Glomerular endothelial cell (primary cell): Measurements from ENCODE around the gene ADGRL3. TPM values are rescaled to one million over a fixed set of nuclear protein-coding genes. Genes with fewer than 3 reads are reported as not detected.

Source experiments
- DNase-seq: peaks from one replicate; pipeline ENCODE4 v3.0.0-alpha.2; 2011; ENCODE audit warnings: low read depth, low spot score; ENCODE audit errors: extremely low read depth
- total RNA-seq: library from RNA; depleted of rRNA; stranded (reverse); fragments of >200 nt; gene quantifications from 2 replicates; pipeline ENCODE4 v1.2.3, GENCODE V29; 2015

ADGRL3 gene
- total RNA-seq, 1 donor from 2014 or later = 1.1 TPM

- no peak for DNase-seq
These were observed 207.8 kb downstream of the ADGRL3 start for GRCh38 chr4:61407642-61408618.

DNA sequence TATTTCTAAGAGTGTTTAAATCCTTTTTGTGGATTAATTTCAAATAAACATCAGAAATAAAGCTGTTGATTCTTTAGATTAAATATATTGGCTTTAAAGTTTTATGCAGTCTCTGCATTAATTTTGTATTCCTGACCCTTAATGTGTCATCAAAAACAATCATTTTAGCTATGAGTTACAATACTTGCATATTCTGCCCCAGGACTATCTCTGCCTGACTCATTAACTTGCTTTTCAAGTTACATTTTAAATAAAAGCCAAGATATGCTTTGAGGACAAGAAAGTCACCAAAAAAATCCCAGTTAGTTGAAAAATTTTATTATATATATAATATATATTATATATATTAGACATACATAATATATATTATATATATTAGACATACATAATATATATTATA is 208.7 kb downstream of the ADGRL3 start:
- no peak for DNase-seq

- DNase-seq = no peak
These were observed 211.1 kb downstream of the ADGRL3 start for GRCh38 chr4:61411241-61411640.

DNA sequence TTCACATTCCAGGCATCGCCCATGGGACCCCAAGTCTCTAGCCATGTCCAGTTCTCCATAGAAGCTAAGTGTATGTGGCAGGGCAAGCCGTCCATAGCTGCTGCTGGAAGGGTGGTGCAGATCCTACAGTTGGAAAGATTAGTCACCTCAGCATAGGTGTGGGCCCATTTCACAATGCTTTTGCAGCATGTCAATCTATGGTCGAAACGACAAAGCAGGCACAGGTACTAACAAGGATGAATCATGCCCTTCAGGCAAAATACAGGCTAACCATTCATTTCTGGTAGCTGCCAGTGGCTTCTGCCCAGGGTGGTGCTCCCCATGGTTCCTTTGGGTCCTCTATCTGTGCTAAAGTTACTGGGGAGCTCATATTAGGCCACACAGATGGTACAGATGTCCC is 225.2 kb downstream of the ADGRL3 start:
- DNase-seq = no peak

DNA sequence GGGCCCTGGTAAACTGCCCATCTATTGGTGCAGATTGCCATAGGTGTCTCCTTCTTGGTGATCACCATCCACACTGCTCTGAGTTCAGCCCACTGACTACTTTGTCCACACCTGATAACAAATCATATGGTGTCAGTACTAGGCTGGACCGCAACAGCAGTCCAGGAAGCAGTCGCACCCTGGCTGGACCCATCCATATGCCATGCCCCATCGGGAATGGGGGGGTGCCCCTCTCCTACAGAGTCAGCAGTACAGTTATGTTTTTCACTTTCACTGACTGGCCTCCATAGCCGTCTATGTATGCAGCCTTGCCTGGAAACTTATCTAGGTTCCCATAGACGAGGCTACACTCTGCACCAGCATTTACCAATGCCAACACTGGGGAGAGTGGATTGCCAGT is 226.1 kb downstream of the ADGRL3 start:
- no peak for DNase-seq

DNA sequence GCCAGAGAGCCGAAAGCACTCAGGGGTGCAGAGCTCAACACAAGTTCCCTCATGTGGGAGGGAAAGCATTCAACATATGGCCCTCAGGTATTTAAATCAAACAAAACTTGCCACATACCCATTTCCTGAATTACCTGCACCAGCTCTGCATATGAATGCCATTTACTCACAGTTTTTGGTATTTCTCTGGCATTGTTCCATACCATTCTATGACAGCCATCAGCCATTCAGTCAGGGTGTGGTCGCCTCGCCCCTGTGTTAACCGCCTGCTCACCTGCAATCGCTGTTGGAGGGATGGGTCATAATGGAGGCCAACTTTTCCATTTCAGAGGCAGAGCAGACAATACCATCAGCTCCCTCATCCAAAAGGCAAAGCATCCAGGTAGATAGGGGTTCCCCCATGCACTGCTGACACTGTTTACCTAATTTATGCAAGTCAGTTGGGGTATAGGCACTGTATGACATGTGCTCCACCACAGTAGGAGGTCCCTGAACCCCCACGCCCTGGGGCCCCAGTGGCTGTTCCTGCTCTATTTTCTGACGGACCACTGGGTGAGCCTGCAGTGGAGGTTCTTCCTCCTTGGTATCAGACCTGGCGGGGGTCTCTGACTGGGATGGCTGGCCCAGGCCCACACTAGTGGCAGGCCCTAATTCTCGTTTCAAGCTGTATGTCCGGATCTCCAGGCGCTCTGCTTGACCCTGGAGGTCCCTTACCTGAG is 227.1 kb downstream of the ADGRL3 start:
- DNase-seq = no peak

- no peak for DNase-seq
These were observed 227.8 kb downstream of the ADGRL3 start for GRCh38 chr4:61427818-61428495.

DNA sequence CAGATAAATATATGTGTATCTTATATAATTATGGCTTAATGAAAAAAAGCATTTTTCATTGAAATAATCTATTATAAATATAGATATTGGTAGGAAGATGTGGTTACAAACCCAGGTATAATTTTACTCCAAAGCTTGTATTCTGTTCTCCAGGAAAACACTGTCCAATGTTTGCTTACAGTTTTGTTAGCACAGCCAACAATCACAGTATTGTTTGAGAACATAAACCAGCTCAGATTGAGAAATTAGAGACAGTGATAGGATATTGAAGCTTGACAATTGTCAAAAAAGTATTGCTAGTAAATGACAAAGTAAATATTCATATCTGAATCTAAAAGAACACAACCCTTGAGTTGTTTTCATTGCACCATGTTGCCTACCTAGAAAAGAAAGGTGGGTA is 228.8 kb downstream of the ADGRL3 start:
- DNase-seq = no peak

GRCh38 chr4:61431131-61431530 is 231.0 kb downstream of the ADGRL3 start:
- no peak for DNase-seq

- DNase-seq = no peak
These were observed 237.8 kb downstream of the ADGRL3 start for GRCh38 chr4:61437923-61438322.

GRCh38 chr4:61440321-61440720 is 240.2 kb downstream of the ADGRL3 start:
- DNase-seq = no peak

DNA sequence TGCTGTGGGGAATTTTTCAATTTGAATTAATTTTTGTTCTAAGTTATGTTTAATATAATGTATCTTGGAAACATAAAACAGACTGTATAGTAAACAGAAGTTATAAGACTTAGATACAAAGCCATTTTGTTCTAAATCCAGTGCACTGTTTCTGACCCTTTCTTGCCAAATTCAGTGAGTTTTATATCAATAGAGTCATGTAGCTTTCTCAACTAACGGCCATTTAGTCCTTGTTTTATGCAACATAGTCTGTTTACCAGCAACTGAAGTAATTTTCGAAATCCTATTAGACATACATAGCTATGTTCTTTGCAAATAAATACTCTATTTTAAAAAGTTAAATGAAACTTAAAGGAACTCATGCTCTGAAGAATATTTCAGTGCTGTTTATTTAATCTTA is 242.8 kb downstream of the ADGRL3 start:
- DNase-seq = no peak

DNA sequence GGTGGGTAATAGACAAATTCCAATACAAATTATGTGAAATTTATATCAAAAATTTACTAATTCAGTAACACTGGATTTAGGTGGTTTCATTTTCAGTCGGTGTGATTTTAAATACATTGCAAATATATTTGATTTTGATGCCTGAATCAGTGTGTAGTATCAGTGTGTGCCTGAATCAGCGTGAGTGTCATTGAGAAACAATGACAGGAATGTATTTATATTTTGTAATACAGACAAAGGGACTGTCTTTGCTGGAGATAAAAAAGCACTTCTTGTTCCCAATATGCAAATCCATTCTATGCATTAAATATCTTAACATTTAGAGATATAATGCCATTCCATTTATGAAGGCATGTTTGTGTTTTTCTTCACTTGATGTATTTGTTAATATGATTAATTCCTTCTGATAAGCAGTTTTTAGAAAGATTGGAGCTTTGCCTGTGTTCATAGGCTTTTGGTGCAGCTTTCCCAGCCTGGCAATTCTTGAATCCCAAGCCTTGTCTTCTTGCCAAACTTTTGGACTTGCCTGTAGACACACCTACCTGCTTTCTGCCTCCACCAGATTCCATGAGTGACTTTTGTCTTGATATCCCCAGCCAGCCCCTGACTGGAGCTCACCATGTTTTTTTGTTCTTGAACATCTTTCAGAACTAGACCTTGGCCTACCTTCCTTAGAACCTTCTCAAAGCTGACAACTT is 243.8 kb downstream of the ADGRL3 start:
- DNase-seq = no peak

DNA sequence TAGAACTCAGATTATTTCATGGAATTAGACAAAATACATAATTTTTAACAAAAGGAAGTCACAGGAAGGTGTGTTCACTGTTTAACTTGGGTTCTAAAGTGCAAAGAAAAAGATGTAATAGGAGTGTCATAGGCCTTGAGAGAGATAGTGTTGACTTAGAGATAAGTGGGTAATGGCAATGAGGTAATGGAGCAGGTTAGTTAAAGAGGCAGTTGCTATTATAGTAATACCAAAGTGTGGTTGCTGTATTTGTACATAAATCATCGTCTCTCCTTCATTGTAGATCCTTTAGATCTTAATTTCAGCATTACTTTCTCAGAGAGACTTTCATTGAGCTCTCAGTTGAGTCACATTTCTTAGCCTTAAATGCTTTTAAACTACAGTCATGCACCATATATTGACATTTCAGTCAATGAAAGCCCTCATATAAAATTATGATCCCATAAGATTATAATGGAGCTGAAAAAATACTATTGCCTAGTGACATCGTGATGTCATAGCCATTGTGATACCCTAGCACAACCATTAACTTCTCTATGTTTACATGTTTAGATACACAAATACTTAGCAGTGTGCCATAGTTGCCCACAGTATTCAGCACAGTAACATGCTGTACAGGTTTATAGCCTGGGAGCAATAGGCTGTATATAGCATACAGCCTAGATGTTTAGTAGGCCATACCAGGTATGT is 245.4 kb downstream of the ADGRL3 start:
- DNase-seq = no peak

- no peak for DNase-seq
These were observed 246.8 kb downstream of the ADGRL3 start for GRCh38 chr4:61446941-61447340.

GRCh38 chr4:61447918-61448317 is 247.8 kb downstream of the ADGRL3 start:
- DNase-seq = no peak

- no peak for DNase-seq
These were observed 251.8 kb downstream of the ADGRL3 start for GRCh38 chr4:61451935-61452334.

DNA sequence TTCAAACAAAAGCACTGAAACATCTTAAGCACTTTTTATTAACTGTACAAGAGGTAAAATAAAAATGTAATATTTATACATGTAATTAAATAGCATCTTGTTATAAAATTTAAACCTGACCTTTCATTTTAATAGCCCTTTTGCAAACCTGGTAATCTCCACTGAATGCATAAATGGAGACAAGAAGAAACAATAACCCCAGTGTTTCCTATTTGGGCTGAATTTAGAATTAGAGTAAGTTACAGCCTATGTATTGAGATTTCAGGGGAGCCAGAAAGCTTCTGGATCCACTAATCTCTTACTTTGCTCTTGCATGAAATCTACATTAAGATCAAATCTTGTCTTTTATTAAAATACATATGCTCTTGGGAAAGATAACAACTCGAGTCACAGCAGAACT is 261.8 kb downstream of the ADGRL3 start:
- no peak for DNase-seq

DNA sequence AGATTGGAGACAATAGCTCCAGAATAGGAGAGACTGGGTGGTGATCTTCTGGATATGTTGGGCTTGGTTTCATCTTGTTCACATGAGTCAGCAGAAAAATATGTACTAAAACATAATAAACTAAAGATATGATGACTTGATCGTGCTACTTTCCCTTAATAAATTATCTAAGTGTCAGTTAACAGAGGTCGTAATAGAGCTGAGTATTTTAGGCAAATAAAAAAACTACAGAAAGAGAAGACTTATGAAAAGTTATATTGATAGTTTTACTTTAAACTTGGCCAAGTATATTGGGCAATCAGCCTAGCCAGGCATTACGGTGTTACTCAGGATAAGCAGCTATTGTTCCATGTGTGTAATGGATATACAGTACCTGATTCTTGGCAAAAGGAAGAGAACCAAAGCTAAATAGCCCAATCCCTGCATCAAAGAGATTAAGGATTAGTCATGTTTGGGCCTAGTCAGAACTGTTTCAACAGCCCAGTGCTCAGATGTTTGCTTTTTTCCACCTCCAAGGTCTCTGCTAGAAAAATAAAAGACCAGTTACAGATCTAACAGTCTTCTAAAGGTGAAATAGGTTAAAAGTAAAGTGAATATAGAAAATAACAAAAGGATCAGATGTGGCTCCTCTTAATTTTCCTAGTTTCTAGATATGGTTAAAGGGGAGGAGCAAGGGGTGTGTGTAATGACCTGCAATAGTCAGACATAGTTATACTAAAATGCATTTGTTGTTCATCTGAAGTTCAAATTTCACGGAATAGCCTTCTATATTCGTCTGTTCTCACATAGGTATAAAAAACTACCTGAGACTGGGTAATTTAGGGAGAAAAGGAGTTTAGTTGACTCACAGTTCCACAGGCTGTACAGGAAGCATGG is 262.6 kb downstream of the ADGRL3 start:
- no peak for DNase-seq
